ENCODE measurements around the gene MEF2C. TPM values are rescaled to one million over a fixed set of nuclear protein-coding genes. Genes with fewer than 3 reads are reported as not detected.

The MEF2C gene
- total and polyA plus RNA-seq, 2 of the 13 experiments (the other 11 are each of a cell fraction or from before 2014, with no cell fraction given) = 0.02 TPM; not detected in 1

- DNase-seq (ENCODE audit: low spot score) (no peak), ATAC-seq (no peak), FAIRE-seq (no peak)
- Histone ChIP-seq H3K9ac (ENCODE audit: insufficient read depth, low read depth, low read length) (no peak overlapping the region), H3K79me2 (ENCODE audit: insufficient read depth, low read length) (no peaks in the 10 kb centered on the region), H4K20me1 (ENCODE audit: insufficient read depth, low read length) (no peaks in the 10 kb centered on the region), H3K4me1 (ENCODE audit: insufficient read depth, low read length) (no peaks in the 10 kb centered on the region), H3K9me3 (ENCODE audit: low read length) (no peaks in the 10 kb centered on the region), H3K4me3 (replicated peaks in 1 of 3; ENCODE audit: insufficient read depth in 1 of 3, low read depth in 2 of 3, low read length in 3 of 3) (no peak overlapping the region), H3K36me3 (replicated peaks in 1 of 2; ENCODE audit: control insufficient read depth in 1 of 2, insufficient read depth in 2 of 2, low read length in 2 of 2) (no peaks in the 10 kb centered on the region), H3K4me2 (ENCODE audit: low read depth, low read length) (no peak overlapping the region), H3K27ac (ENCODE audit: extremely low read length, insufficient read depth, low read length) (no peak overlapping the region), H2AFZ (ENCODE audit: low read length) (no peak overlapping the region), H3K27me3 (ENCODE audit: control insufficient read depth in 1 of 2, insufficient read depth in 2 of 2, low read length in 2 of 2) (peaks cover 5 to 41% of the 10 kb centered on the region in 2 experiments; a peak in 4 of 5 replicates)
- ChIA-PET POLR2A (no interaction called here), CTCF (ENCODE audit: low intra/inter-chr PET ratio, low total read pairs) (no interaction called here)
- BruUV-seq (replicated peaks) = no TSS peak
- WGBS (ENCODE audit: low lambda C conversion rate) = 2% methylated on average over 3 of the region's 3 CpGs
- in situ Hi-C loops (cut with HindIII; ENCODE audit: extremely low pct_ligation_motif_present, low pct_unique_long_range_greater_than_20kb) (loop anchor here (25.0 kb wide), 1 partner anchor 1284 kb away; the partner anchor contains the start of gene CCNH), intact Hi-C loops (cut with micrococcal nuclease; ENCODE audit: unreplicated experiment) (no loop called here)
- TF ChIP-seq FOXO1 (CRISPR knock-in tag; IDR thresholded peaks at IDR 0.05) = no peak
- no peak for TF ChIP-seq FLYWCH1 (CRISPR knock-in tag; IDR thresholded peaks at IDR 0.05)
- TF ChIP-seq RAD21 (CRISPR knock-in tag; IDR thresholded peaks at IDR 0.05) = no peak
- TF ChIP-seq RCOR2 (CRISPR knock-in tag; IDR thresholded peaks at IDR 0.05) = no peak
- TF ChIP-seq DDIT3 (CRISPR knock-in tag; IDR thresholded peaks at IDR 0.05) = no peak
- TF ChIP-seq ZZZ3 (CRISPR knock-in tag; IDR thresholded peaks at IDR 0.05; ENCODE audit: borderline replicate concordance) = no peak
- no peak for TF ChIP-seq ZNF574 (CRISPR knock-in tag; IDR thresholded peaks at IDR 0.05)
- TF ChIP-seq ZNF660 (CRISPR knock-in tag; IDR thresholded peaks at IDR 0.05; ENCODE audit: borderline replicate concordance, low read depth) = no peak
- no peak for TF ChIP-seq ZNF777 (CRISPR knock-in tag; IDR thresholded peaks at IDR 0.05)
- no peak for TF ChIP-seq CEBPB (IDR thresholded peaks at IDR 0.05; ENCODE audit: borderline replicate concordance, low read depth, low read length)
- TF ChIP-seq ZNF512 (CRISPR knock-in tag; IDR thresholded peaks at IDR 0.05) = no peak
- TF ChIP-seq ZNF615 (CRISPR knock-in tag; IDR thresholded peaks at IDR 0.05; ENCODE audit: borderline replicate concordance) = no peak
- TF ChIP-seq PRDM4 (CRISPR knock-in tag; IDR thresholded peaks at IDR 0.05; ENCODE audit: borderline replicate concordance) = no peak
- TF ChIP-seq TMF1 (CRISPR knock-in tag; IDR thresholded peaks at IDR 0.05; ENCODE audit: low read depth) = no peak
- TF ChIP-seq ZNF563 (CRISPR knock-in tag; IDR thresholded peaks at IDR 0.05) = no peak
Measured at GRCh38 chr5:88695931-88696330, 187.1 kb downstream of the MEF2C start.
